GM21528 (cell line): Measurements from ENCODE around the gene WDR70.
"Not testable (repeated sequence)": the region's sequence is repeated elsewhere in the genome, so short reads cannot be mapped to it uniquely, and the experiment has no call there.

Source experiments
- ATAC-seq: cut with Tn5 transposase; IDR thresholded peaks from one replicate; pipeline ENCODE4 v1.9.1; 2021; ENCODE audit warnings: mild to moderate bottlenecking, moderate library complexity; ENCODE audit not compliant: unreplicated experiment, low FRiP score

WDR70 gene

DNA sequence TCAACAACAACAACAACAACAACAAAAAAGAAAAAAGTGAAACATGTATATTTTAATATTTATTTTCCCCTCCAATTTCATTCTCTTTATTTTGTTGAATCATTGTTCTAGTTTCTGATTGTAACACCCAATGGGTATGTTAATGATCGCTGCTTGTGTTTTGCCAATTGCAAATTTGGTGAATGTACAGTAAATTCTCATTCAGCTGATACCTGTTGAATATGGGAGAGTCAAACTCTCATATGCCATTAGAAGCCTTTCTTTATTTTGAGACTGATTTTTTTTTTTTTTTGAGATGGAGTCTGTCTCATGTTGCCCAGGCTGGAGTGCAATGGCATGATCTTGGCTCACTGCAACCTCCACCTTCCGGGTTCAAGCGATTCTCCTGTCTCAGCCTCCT is 72.9 kb downstream of the WDR70 start:
- not testable (repeated sequence) for ATAC-seq

DNA sequence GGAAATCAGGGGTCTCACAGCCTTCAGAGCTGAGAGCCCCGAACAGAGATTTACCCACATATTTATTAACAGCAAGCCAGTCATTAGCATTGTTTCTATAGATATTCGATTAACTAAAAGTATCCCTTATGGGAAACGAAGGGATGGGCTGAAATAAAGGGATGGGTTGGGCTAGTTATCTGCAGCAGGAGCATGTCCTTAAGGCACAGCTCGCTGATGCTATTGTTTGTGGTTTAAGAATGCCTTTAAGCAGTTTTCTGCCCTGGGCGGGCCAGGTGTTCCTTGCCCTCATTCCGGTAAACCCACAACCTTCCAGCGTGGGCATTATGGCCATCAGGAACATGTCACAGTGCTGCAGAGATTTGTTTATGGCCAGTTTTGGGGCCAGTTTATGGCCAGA is 74.1 kb downstream of the WDR70 start:
- ATAC-seq = not testable (repeated sequence)

DNA sequence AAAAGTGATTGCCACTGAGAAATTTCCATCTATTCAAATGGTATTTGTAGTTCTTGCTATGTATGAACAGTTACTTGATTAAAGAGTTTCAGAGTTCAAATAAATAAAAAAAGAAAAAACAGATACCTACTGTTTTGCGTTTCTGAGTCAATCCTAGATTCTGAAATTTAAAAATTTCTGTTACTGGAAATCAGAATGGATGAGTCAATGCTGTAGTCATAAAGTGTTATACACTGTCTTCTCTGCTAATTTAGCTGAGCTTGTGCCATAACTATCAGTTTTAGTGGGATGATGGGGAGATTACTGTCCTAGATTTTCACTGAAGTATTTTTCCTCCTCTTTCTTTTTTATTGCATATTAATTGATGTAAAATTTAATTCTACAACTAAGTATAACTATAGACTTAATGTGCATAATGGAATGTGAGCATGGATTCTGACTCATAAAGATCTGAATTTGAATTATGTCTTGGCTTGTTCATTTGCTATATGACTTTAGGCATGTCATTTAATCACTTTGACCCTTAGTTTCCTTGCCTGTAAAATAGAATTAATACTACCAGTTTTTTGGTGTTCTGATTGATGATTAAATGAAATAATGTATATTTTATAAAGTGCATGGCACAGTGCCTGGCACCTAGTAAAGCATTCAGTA is 75.4 kb downstream of the WDR70 start:
- ATAC-seq = not testable (repeated sequence)

DNA sequence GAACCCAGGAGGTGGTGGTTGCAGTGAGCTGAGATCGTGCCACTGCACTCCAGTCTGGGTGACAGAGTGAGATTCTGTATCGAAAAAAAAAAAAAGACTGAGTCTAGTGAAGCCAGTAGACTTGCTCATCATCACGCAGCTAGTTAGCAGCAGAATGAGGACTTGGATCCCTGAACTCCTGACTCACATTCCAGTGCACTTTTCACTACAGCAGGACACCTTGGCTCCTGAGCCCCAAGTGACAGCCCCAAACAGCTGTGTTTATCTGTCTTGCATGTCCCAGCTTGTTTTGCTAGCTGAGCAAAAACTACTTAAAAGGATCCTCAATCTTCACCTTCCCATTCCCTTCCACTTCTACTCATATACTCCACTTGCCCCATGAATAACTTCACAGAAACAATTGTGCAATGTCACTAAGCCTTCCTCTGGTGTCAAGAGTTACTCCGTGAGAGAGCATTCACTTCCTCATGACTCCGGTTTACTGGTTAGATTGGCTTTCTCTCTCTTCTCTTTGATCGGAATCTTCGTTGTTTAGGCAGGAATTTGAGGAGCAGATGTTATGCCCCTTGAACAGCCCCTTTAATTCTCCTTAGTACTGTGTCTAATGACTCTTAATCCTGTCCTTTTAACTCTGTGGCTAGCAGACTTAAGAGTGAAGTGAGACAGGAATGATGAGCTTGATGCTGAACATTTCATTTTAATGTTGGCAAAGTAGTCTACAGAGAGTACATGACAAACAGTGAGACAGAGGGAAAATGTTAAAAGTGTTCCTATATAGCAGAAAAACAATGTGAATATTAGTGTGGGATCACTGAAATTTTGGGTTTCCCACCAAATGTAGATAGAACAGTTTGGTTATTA is 84.3 kb downstream of the WDR70 start:
- ATAC-seq = not testable (repeated sequence)

DNA sequence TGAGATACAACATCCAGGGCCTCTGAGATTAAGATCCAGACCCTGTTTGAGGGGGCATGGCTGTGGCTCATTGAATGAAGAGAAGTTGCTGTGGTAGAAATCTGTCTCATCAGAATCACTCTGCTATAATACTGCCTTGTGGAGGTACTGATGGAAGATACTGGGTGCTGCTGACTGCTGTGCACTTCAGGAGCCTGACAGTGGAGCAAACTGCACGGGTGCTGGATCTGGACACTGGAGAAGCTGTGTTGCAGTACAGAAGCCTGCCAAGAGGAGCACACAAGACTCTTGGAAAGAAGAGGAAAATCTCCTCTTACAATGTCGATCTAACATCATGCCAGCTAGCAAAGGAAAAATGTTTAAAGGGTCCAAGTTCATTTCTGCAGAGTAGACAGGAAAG is 85.5 kb downstream of the WDR70 start:
- ATAC-seq = not testable (repeated sequence)

DNA sequence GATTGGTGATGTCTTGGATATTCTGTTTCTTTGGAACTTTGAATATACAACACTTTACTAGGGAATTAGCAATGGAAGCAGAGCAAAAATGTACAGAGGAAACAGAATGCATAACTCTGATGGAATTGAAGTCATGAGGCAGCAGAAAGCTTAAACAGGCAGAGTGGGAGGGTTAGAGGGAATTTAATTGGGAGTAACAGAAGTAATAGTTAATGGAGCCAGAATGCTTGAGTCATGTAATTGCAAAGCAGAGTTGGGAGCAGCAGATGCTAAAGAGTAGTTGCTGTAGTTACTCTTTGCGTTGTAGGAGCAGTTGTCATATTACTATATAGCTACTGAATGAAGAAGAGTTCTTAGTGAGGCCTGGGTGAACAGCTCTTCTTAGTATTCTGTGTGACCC is 90.3 kb downstream of the WDR70 start:
- not testable (repeated sequence) for ATAC-seq

DNA sequence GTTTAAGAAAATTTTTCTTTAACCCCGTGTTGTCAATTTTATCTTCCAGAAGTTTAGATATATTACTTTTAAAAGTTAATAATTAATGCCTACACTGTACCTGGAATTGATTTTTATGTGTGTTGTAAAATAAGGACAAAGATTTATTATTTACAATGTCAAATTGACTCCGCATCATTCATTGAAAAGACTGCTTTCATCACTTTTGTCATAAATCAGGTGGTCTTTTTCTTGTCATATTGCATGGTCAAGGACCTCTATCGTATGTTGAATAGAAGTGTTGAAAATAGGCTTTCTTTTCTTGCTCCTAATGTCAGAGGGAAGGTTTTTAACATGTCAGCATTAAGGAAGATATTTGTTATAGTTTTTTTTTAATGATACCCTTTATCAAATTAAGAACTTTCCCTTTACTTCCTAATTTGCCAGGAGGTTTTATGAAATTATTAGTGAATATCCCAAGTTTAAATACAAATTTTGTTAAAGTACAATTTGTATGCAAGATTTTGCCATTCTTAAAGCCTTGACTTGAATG is 92.6 kb downstream of the WDR70 start:
- no peak for ATAC-seq

DNA sequence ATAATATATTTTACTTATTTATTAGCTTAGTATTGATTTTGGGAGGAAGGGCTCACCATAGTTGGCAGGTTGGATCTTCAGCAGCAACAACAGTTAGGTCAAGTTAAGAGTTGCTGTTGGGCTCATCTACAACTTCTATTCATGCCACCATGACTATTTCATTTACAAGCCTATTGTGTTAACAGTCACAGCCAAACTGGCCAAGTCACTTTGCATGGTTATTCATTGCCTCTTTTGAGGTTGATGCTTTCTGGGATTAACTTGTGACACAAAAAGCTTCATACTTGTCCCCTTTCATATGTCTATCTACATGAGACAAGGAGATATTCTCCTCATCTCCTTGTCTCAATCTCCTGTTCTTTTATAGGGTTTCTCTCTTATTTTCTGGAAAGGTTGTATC is 98.3 kb downstream of the WDR70 start:
- ATAC-seq = no peak

DNA sequence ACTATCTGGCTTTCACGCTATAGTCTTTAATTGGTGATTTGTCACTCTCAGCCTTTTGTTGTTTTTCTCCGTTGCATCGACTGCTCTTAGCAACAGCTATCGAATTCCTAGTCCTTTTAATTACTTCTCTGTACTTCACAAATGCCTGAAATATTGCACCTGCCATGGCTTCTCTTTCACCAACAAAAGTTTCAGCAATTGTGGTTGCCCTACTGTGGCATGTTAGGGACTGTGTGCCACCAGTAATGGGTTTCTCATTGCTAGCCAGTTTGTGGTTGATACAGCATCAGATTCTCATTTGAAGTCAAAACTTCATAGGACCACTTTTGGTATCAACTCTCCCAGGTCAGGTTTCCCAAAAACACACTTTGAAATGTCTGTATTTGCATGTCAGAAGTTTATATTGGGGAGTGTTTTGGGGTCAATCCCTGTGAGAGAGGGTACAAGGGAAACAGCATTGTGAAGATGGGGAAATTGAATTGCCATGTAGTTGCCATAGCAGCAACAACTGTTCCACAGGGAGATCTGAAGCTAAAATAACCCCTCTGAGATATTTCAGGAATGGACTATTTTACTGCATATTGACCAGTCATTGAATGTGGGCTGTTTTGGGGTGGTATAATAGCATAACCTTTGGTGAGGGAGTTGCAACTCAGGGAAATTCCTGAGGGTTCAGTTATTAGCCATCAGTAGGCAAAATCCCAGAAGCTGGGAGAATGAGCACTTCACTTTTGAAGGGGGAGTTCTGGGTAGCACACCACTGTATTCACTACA is 99.2 kb downstream of the WDR70 start:
- ATAC-seq = no peak

DNA sequence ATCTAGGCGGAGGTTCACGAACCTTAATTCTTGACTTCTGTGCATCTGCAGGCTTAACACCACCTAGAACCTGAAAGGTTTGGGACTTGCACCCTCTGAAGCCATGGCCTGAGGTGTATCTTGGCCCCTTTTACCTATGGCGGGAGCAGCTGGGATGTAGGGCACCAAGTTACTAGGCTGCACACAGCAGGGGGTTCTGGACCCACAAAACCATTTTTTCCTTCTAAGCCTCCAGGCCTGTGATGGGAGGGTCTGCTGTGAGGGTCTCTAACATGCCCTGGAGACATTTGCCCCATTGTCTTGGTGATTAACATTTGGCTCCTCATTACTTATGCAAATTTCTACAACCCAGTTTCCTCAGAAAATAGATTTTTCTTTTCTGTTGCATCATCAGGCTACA is 102.3 kb downstream of the WDR70 start:
- ATAC-seq = not testable (repeated sequence)

DNA sequence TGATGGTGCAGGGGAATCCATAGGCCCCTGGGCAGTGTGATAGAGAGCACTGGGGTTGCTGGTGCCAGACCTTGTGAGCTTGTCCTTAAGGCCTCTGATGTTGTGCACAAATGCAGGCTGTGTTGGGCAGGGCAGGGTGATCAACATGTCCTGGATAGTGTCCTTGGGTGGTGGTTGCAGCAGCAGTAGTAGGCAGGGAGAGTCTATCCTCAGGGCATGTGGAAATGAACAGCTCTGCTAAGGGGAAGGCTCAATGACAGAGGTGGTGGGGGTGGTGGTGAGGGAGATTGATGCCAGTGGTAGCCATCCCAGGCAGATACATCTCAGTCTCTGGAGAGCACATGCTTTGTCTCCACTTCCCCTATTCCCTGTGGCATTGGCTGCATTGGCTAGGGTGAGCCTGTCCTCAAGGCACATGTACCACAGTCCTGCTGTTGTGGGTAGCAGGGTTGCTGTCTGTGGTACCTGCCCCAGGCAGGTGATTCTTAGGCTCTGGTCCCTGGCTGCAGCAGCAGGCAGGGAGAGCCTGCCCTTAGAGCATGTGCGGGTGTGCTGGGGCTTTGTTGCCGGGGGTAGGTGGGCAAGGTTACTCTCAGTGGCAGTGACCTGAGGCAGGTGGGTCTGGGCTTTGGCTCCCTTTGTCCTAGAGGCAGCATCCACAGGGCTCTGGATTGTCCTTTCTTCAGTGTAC is 111.1 kb downstream of the WDR70 start:
- no peak for ATAC-seq

DNA sequence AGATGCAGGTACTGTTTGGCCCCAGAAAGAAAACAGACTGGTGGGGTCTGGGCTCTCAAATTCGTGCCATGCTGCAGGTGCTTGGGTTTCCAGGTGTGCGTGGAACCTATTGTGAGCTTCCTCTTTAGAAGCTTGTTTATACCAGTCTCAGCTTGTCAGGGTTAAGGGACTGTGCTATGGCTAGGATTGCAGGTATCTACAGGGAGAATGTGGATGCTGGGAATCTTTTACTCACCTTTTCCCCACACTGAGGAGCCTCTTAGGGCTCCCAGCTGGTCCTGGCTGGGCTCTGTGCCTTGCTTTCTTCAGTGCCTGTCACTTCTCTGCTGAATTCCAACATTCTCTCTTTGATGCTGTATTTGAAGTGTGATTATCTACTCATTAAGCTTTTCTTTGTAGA is 111.8 kb downstream of the WDR70 start:
- no peak for ATAC-seq

DNA sequence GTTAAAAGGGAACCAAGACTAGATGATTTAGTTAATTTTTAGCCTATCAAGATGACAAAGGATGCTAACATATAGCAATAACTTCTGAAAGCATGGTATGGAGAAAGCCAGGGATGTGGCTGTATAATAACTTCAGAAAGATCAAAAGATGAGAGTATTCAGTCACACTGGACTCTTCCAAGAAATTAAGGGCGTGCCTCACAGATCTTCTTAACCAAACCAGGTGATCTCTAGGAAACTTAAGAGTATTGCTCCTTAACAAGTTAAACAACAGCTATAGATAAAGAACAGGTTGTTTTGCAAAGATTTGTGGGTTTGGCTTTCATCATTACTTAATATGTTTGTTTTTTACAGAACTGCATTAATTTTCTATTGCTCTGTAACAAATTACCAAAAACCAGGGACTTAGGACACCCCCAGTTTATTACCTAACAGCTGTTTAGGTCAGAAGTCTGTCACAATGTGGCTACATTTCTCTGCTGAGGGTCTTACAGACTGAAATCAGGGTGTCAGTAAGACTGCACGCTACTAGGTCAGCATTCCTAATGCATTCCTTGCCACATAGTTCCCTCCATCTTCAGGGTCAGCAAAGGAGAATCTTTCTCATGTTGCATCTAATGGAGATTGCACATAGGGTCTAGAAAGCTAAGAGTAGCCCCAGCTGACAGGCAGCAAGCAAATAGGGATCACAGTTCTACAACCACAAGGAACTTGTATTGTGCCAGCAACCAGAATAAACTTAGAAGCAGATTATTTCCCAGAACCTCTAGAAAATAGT is 113.8 kb downstream of the WDR70 start:
- ATAC-seq = no peak

DNA sequence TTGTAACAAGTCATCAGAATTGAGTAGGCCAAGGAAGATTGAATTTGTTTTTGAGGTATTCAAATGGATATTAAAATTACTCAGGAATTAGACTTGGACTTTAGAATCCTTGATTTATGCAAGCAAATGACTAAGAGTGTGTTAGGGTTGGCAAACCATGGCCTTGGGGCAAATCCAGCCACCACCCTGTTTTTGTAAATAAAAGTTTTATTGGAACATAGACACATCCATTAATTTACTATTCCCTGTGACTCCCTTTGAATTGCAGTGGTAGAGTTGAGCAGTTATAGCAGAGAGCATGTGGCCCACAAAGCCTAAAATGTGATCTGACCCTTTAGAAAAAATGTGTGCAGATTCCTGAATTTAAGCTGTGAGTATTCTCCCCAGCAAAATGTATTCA is 115.6 kb downstream of the WDR70 start:
- no peak for ATAC-seq

DNA sequence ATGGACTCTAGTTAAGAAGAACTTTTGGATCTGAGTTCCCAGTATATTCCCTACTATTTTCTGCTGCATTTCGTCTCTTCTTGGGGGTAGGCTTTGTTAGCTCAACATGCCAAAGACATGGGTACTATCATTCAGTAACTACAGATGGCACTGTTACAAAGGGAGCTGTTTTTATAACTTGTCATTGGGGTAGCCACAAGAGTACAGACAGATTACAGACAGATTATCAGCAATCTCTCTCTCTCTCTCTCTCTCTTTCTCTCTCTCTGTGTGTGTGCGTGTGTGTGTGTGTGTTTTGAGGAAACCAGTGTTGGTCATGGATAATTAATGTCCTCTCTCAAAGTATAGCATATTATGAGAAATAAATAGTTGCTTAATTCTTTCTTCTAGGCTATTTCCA is 116.1 kb downstream of the WDR70 start:
- ATAC-seq = no peak

DNA sequence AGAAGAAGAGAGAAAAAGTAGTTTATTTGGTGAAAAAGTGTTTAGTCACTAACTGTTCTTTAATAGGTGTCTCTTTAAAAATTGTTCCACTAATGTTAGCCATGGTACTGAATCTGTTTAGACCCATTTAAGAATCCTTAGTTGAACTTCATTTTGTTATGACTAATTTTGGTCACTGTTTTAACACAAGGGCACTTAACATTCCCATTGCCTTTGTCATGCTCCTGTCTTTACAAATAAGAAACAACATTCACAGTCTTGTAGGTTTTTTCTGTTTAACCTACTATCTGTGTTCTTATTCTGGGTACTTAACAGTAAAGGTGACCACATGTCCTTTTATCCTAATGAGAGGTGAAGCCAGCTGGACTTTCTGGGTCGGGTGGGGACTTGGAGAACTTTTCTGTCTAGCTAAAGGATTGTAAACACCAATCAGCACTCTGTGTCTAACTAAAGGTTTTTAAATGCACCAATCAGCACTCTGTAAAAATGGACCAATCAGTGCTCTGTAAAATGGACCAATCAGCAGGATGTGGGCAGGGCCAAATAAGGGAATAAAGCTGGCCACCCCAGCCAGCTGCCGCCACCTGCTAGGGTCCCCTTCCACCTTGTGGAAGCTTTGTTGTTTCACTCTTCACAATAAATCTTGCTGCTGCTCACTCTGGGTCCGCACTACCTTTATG is 116.7 kb downstream of the WDR70 start:
- ATAC-seq = no peak

DNA sequence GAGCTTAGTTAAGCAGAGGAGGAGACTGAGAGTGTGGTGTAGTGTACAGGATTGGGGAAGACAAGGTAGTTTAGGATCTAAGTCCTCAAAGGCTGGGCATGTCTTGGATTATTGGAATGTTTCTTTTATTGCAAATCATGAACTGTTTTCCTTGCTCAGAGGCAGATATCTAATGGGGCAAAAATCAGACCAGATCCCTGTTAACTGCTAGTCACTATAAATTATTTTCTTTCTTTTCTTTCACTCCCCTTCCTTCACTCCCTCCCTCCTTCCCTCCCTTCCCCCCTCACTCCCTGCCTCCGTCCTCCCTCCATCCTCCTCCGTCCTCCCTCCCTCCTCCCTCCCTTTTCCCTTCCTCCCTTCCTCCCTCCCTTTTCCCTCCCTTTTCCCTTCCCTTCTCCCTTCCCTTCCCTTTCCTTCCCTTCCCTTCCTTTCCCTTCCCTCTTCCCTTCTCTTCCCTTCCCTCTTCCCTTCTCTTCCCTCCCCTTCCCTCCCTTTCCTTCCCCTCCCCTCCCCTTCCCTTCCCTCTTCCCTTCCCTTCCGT is 117.9 kb downstream of the WDR70 start:
- no peak for ATAC-seq

DNA sequence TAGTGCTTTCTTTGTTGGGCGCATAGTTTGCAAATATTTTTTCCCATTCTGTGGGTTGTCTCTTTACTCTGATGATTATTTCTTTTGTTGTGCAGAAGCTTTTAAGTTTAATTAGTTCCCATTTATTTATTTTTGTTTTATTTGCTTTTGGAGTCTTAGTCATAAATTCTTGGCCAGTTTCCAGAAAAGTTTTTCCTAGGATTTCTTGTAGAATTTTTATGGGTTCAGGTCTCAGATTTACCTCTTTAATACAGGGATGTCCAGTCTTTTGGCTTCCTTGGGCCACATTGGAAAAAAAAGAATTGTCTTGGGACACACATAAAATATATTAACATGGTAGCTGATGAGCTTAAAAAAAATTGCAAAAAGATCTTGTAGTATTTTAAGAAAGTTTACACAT is 122.0 kb downstream of the WDR70 start:
- no peak for ATAC-seq

DNA sequence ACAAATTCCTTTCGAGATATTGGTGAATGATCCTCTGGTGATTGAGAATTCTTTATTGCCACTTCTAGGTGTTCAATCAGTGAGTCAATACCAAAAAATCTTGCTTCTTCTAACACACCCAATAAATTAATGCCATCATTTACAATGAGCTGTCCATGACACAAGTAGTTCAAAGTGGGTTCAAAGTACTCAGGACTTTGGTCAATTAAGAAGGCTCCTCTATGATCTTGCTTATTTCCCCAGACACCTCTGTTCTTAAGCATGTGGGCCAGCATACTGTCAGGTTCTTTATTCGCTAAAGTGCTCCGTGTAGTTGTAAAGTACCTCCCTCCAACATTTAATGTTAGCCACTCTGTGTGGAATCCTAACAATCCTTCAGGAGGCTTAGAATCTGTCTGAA is 127.1 kb downstream of the WDR70 start:
- no peak for ATAC-seq
